T1000 (cell line): ENCODE data around the gene LRG1.
A peak's percentile ranks its signal among the peaks of the same experiment; 100 is the strongest.
"Not testable (repeated sequence)": the region's sequence is repeated elsewhere in the genome, so short reads cannot be mapped to it uniquely, and the experiment has no call there.

ENCODE experiments used
- DNase-seq: peaks from one replicate; lab custom pipeline; 2025; ENCODE audit warnings: mixed read lengths; lab: John Stamatoyannopoulos, UW

The LRG1 gene

DNA sequence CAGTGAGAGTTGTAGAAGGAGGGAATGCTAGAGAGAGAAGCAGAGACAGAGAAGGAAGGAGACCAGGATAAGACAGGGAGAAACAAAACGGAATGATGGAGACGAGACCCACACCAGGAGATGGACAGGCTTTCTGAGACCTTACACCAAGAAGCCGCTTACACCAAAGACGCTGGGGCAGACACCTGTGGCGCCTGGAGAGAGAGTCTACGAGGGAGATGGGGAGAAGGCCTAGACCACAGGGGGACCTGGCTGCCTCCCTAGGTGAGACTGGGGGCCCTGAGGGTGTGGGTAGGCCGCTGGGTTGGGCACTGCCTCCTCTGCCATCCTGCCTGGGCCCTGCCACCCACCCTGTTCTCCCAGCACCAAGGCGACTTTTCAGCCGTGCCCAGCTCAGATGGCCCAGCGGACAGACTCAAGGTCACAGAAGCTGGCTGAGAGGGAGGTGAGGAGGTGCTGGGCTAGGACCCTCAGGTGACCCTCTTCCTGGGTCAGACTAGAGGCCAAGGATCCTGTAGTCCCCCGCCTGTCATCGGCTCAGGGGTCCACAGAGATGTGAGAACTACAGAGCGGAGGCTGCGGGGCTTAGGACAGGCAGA is 9.8 kb downstream of the LRG1 start:
- DNase-seq, result no peak

DNA sequence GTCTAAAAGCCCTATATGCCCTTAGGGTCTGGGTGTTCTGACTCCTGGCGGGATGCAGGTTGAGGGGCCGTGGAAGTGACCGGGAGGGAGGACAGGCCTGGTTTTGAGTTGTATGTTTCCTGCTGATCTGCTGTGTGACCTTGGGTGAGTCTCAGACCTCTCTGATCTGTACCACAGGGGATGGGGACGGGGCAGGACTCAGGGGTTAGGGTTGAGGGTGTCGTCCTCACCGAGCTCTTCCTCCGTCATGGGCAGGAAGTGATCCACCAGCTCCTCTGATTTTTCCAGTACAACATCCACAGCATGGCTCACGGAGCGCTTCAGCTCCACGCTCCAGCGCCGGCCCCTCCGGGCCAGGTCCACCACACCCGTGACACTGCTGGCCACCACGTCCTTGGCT is 11.0 kb downstream of the LRG1 start:
- DNase-seq, result no peak

- not testable (repeated sequence) for DNase-seq
These were observed 12.5 kb downstream of the LRG1 start for GRCh38 chr19:4527377-4527776.

GRCh38 chr19:4525563-4526002 is 14.3 kb downstream of the LRG1 start:
- DNase-seq, result no peak

DNA sequence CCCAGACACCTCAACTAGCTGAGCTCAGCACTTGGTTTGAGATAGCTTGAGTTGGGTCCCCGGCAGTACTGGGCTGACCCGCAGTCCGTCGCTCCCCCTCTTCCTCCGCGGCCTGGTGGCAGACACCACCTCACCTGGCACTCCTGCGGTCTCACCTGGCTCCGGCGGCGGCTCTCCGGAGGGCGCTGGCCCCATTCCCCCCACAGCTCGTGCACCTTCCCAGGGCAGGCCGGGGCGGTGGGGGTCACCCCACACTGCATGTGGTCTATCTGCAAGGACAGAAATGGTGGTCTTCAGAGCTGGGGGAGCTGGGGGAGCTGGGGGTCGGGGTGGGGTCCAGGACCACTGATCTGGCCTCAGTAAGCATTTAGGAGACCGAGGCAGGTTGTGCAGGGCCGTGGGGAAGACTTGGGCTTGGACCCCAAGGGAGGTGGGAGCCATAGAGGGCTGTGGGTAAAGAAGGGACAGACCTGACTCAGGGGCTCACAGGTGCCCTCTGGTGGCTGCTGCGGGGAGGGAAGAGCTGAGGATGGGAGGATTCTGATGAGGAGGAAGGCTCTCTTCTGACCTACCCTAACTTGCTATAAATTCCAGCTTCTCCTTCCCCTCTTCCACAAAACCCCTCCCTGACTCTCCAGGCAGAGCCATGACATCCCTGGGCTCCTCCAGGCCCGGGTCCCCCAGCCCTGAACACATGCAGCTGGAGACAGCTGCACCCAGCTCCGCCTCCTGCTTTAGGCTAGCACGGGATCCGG is 14.9 kb downstream of the LRG1 start:
- peak; percentile 42 for DNase-seq

GRCh38 chr19:4523306-4524110 is 16.3 kb downstream of the LRG1 start:
- DNase-seq, result no peak

DNA sequence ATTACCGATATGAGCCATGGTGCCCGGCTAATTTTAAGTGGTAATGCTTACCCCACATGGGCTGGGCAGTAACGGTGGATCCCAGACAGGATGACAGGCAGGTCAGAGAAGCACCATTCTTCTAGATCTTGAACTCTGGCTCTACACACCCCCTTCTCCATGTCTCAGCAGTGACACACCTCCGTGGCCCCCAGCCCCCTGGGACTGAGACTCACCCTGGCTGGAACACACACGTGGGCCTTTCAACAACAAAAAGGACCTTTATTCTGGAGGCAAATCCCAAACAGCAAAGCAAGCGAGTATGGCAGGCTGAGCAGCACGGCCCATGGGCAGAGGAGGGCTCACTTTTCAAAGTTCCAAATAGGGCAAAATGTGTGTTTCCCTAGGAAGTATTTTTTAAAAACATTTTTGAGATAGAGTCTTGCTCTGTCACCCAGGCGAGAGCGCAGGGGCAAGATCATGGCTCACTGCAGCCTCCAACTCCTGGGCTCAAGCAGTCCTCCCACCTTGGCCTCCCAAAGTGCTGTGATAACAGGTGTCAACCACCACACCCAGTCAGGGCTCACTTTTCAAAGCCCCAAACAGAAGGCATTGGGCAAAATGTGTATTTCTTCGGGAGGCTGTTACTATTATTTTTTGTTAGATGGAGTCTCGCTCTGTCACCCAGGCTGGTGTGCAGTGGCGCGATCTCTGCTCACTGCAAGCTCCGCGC is 17.4 kb downstream of the LRG1 start:
- DNase-seq, result no peak

DNA sequence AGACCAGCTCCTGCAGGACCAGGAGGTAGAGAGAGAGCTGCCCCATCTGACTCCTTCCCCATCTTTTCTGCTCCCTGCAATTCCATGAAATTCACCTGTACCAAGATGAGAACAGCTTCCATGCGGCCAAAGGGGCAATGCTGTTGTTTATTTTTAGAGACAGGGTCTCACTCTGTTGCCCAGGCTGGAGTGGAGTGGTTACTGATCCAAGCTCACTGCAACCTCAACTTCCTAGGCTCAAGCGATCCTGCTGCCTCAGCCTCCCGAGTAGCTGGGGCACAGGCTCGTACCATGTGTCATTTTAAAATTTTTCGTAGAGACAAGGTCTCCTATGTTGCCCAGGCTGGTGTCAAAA is 18.0 kb downstream of the LRG1 start:
- no peak for DNase-seq

- DNase-seq, result no peak
These were observed 18.5 kb downstream of the LRG1 start for GRCh38 chr19:4521170-4521887.

DNA sequence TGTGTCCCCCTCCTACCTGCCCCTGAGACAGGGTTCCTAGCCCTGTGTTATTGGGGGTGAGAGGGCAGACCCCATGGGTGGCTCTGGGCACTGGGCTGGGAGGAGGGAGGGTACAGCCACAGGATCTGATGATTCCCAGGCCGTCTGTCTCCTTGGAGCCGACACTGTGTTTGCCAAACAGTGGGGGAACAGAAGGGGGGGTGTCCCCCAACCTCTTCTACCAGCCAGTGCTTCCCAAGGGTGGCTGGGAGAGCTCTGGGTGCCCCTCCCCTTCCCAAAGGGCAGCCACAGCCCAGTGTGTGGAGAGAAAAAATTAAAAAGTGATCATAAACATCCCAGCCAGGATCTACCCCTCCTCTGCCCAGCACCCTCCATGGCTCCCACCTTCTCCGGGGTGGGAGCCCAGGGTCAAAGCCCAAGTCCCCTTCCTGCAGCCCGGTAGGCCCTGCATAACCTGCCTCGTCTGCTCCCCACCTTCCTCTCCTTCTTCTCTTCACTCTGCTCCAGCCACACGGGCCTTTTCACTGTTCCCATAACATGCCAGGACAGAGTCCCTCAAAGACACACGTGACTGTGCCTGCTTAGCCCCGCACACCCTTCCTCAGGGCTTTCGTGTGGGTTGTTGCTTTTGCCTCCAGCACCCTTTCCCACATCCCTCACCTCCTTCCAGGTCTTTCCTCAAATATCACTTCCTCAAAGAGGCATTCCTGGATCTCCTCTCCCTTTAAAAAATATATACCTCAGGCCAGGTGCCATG is 20.1 kb downstream of the LRG1 start:
- DNase-seq, result no peak

- no peak for DNase-seq
These were observed 20.7 kb downstream of the LRG1 start for GRCh38 chr19:4519172-4519496.

DNA sequence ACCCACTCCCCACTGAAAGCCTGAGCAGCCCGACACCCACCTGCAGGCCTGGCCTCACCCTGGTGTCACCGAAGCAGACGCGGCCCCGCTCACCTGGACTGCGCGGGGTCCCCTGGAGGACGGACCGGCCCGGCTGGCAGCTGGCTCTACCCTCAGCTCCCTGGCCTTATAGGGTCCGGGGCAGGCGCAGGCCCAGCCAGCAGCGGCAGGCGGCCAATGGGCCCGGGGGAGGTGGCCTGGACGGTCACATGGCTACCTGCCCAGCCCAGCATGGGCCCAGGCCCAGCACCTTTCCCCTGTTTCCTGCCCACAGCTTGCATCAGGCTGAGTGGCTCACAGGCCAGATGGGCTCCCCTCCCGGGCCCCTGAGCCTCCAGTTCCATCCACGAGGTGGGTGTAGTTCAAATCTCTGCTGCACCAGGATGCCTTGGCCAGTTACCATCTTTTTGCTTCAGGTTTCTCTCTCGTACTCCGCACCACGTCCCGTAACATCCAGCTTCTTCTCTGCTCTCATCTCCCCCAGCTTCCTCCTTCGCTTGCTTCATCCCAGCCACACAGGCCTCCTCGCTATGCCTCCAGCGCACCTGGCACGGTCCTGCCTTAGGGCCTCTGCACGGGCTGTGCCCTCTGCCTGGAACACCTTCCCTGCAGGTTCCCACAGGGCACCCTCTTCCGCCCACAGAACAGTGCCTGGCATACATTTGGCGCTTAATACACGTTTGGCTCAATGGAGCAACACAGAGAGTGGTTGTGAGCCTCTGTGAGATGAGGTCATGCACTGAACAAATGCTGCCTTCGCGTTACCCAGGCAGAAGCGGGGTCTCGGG is 21.3 kb downstream of the LRG1 start, which contains the start of gene PLIN4:
Gene PLIN4, minus strand, starts transcription at position 142 of the 827 bp plus-strand sequence. CDS start 214 bp downstream, outside the sequence.
- no peak for DNase-seq

DNA sequence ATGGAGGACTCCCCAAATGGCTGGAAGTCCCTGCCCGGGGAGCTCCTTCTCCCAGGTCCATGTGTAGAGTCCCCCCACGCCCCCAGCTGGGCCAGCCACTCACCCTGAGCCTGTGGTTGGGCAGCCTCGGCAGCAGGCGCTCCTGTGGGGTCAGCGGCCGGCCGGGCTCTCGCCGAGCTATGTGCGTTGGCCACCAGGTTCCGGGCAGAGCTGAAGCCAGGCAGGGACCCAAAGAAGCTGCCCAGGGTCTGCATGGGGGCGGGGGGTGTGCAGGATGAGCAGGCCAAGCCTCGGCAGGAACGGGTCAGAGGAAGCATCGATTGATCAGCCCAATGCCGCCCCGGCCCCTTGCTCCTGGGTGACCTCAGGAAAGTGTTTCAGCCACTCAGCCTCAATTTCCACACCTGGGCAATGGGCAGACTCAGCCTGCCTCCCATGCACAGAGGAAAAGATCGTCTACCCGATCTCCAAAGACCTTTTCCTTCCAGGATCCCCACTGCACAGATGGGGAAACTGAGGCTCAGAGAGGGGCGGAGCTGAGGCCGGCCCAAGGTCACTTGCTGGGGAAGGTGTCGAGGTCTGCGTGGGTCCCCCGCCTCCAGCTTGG is 22.3 kb downstream of the LRG1 start:
- DNase-seq, result no peak

GRCh38 chr19:4516939-4517300 is 22.9 kb downstream of the LRG1 start:
- DNase-seq, result no peak

DNA sequence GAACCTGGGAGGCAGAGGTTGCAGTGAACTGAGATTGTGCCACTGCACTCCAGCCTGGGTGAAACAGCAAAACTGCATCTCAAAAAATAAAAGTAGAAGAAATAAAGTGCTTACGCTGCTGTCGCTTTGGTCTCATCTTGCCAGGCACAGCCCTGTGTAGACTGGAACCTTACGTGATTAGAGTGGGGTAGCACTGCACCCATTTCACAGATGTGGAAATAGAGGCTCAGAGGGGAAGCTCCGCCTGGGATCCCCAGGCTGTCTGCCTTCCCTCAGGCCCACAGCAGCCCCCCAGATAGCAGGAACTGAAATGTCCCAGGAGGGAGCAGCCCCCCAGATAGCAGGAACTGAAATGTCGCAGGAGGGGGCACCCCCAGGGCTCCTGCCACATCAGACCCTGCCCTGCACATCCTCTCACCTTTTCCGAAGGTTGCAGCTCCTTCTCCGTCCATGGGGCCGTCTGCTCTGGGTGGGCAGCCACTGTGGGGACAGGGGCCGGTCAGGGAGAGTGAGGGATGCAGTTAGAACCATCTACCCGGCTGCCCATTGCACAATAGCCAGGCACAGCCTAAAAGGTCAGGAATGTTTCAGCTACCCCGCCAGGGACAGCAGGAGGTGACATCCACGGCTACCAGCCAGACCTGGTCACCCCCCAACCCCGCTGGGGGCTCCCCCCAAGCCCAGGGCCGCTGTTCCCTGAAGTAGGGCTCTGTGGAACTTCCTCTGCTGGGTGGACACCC is 23.5 kb downstream of the LRG1 start:
- no peak for DNase-seq

- no peak for DNase-seq
These were observed 24.1 kb downstream of the LRG1 start for GRCh38 chr19:4515732-4516131.

DNA sequence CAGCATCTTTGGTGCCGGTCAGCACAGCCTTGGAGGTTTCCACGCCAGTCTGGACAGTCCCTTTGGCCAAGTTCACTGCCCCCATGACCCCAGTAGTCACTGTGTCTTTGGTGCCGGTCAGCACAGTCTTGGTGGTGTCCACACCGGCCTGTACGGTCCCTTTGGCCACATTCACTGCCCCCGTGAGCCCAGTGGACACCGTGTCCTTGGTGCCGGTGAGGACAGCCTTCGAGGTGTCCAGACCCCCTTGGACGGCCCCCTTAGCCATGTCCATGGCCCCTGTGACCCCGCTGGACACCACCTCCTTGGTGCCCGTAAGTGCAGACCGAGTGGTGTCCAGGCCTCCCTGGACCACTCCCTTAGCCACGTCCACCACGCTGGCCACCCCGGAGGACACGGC is 26.6 kb downstream of the LRG1 start:
- DNase-seq, result no peak

GRCh38 chr19:4512070-4512469 is 27.8 kb downstream of the LRG1 start:
- no peak for DNase-seq
